HEK293T (cell line): Measurements from ENCODE around the gene TLX1.

Source experiments
- BHLHE40 ChIP-seq: fragments of 450-650 bp; IDR thresholded peaks from 2 replicates; pipeline ENCODE4 v1.6.1; 2016; ENCODE audit warnings: mild to moderate bottlenecking, moderate library complexity, borderline replicate concordance
- CTBP1 ChIP-seq: fragments of 450-650 bp; IDR thresholded peaks from 2 replicates; pipeline ENCODE4 v1.6.1; 2016; ENCODE audit warnings: borderline replicate concordance
- ELF4 ChIP-seq: fragments of 450-650 bp; IDR thresholded peaks from 2 replicates; pipeline ENCODE4 v1.6.1; 2017; ENCODE audit warnings: antibody characterized with exemption
- FOXA1 ChIP-seq: fragments of 450-650 bp; IDR thresholded peaks from 2 replicates; pipeline ENCODE4 v1.6.1; 2016; ENCODE audit warnings: mild to moderate bottlenecking
- FOXM1 ChIP-seq: fragments of 450-650 bp; IDR thresholded peaks from 2 replicates; pipeline ENCODE4 v1.6.1; 2017; ENCODE audit warnings: mild to moderate bottlenecking, borderline replicate concordance
- HDGF ChIP-seq: fragments of 450-650 bp; IDR thresholded peaks from 2 replicates; pipeline ENCODE4 v1.6.1; 2017; ENCODE audit warnings: antibody characterized with exemption, borderline replicate concordance

- TF ChIP-seq FOXA1 = no peak
- TF ChIP-seq ELF4 = no peak
- TF ChIP-seq BHLHE40 = no peak
- TF ChIP-seq FOXM1 = no peak
- TF ChIP-seq HDGF = no peak
- TF ChIP-seq CTBP1 = no peak
Measured at GRCh38 chr10:101087376-101087775, 43.7 kb upstream of the TLX1 start.
